ENCODE results near the gene NKX3-2.

The NKX3-2 gene

DNA sequence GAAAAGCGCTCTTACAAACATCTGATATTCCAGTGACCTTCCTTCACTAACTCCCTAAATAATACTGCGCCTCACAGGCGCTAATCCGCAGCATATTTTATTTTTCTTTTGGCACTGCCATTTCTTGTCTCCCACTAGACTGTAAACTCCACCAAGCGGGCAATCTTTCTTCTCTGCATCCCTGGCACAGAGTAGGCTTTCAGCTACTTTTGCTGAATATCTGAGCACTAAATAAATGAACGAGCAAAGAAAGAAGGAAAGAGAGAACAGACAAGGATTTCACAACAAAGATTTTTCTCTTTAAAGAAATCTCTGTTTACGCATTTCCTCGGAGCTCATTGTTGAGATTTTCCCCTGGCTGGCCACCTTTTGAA lies 12.7 kb downstream of the NKX3-2 start:
- no peak for DNase-seq (ENCODE audit: low read depth in 2 of 2)

DNA sequence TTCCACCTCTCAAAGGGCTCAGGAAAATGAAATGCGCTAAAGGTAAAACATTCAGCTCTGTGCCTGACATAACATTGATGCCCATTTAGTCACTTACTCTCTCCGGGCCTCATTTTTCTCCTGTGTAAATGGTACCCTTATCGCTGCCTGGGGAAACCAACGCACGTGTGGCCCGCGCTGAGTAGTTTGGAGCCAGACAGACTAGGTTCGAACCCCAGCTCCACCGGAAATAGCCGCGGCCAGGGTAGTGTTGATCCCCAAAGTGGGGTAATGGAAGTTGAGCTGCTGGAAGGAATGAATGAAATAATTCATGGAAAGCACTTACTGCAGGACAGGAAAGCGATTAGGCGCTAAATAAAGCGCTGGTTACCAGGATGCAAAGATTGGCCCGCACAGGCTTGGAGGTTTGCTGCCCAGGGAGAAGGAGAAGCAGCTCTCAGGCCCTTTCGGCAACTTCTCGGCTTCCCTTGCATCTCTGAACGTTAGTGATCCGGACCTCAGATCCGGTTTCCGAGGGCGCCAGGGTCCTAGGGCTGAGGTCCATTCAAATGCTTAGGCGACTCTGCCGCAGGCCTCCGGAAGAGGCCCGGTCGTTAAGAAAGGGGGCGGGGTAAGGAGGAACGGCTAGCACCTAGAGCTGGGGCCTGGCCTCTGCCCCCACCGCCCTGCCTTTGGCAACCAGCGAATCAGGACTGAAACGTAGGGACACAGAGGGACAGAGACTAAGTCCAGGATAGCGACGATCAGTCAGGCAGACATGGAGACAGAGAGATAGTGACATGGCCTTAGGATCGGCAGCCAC lies 13.3 kb downstream of the NKX3-2 start:
- DNase-seq (ENCODE audit: low read depth in 2 of 2): no peak

DNA sequence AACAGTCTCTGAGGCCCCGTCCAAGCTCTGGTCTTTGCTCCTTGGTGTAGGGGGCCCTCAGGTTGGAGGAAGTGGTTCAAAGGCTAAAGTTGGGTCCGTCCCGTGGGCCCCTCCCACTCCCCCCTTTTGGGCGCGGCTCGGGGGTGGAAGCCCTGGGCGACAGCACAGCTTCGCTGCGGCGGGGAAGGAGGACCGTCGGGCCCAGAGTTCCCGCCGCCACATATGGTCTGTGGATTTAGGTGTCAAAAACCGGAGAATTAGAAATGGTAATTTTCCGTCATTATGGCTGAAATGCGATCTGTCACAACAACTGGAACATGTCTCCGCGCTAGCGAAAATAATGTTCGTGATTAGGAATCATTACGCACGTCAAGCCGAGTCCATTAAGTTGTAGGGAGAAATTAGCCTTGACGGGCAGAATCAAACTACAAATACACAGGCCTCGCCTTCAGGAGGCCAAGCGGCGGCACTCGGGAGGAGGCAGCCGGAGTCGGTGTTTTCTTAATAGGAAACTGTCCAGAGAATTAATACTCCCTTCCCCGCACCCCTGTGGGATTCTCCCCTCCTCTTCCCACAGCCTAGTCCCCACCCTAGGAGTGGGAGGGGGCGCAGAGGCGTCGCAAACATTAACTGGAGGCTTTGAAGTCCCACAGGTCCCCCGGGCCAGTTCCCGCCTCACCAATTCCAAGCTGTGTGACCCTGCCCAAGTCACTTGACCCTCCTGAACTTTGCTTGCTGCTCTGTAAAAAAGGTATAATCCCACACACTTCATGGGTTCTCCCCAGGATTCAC lies 15.0 kb downstream of the NKX3-2 start:
- DNase-seq (ENCODE audit: low read depth in 2 of 2): no peak

GRCh38 chr4:13528821-13529127 lies 15.5 kb downstream of the NKX3-2 start:
- no peak for DNase-seq (ENCODE audit: low read depth in 2 of 2)

DNA sequence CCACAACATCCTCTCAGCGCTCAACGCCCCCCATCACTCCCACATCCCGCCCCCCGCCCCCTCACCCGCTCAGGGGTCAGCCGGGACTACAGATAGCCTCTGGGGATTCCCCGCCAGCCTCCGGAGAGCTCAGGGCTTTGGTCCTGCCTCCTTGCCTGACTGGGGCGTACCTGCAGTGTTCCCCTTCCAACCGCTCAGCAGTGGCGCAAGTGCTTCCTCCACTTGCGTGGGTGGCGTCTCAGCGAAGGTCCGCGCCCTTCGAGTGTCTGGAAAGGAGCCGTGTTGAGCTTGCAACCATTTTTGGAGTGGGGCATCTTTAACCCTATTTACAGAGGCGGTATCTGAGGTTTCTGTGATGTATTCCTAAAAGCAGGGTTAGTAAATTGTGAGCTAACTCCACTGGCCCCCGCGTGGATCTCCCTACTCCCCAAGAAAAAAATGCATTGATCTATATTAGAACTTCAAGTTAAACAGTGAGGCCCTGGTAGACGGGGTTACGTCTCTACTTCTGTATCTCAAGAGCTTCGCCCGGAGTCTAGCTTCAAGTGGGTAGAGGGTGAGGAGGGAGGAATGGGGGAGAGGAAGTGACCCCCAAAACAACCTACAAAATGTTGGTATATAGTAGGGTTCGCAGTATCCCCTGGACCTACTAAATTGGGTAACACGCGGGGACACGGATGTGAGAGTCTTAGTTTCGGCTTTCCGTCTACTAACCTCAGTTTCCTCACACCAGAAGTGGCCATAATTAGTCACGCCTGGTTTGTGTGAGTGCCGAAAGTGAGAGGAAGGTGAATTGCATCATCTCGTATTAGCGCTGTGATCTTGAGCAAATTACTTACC lies 16.1 kb downstream of the NKX3-2 start:
- no peak for DNase-seq (ENCODE audit: low read depth in 2 of 2)

- DNase-seq (ENCODE audit: low read depth in 2 of 2): no peak
These were observed 16.9 kb downstream of the NKX3-2 start for GRCh38 chr4:13527192-13527980.

- no peak for DNase-seq (ENCODE audit: low read depth in 2 of 2)
These were observed 17.6 kb downstream of the NKX3-2 start for GRCh38 chr4:13526658-13527057.

- no peak for DNase-seq (ENCODE audit: low read depth in 2 of 2)
These were observed 18.6 kb downstream of the NKX3-2 start for GRCh38 chr4:13525606-13526281.

DNA sequence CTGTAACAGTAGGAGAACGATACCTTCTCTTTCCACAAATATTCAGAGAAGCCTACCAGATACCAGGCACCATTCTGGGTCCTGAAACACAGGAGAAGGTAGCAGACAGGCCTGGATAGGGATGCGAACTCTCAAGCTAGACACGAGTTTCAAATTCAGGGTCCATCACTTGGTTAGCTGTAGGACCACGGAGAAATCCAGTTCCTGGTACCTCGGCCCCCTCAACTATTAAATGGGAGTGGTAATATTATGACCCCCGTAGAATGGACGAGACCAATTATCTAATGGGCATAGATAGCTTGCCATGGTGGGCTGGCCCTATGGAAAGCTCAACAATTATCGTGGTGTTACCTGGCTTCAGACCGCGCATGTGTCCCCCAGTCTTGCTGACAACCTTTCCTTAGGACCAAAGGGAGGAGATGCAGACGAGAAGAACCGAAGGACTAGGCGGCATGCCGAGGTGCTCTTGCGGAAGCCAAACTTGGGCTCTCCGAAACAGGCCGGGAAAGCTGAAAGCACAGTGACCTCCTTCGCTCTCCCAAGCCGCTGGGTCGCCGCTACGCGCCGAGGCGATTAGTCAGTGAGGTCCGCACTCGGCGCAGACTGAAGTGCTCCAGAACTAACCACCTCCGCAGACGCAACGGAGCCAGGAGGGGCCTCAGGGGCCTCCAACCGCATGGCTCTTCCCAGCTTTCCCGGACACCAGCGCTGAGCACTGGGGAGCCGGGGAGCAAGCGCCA lies 19.6 kb downstream of the NKX3-2 start:
- DNase-seq (ENCODE audit: low read depth in 2 of 2): no peak

GRCh38 chr4:13523591-13524503 lies 20.5 kb downstream of the NKX3-2 start:
- DNase-seq (ENCODE audit: low read depth in 2 of 2): no peak

DNA sequence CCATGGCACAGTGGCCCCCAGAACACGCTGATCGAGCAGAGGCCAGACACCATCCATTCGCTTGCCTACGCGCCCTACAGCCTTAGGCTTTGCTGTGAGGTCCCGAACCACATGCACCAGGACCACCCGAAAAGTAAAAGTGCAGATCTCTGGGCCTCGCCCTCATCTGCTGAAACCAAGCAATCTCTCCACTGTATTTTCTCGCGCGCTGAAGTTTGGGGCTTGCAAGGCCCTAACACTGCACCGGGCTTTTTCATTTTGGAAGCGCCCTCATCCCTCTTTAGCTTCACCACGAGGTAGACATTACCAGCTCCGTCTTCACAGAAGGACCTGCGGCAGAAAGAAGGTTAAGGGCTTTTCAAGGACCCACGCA lies 21.2 kb downstream of the NKX3-2 start:
- no peak for DNase-seq (ENCODE audit: low read depth in 2 of 2)

DNA sequence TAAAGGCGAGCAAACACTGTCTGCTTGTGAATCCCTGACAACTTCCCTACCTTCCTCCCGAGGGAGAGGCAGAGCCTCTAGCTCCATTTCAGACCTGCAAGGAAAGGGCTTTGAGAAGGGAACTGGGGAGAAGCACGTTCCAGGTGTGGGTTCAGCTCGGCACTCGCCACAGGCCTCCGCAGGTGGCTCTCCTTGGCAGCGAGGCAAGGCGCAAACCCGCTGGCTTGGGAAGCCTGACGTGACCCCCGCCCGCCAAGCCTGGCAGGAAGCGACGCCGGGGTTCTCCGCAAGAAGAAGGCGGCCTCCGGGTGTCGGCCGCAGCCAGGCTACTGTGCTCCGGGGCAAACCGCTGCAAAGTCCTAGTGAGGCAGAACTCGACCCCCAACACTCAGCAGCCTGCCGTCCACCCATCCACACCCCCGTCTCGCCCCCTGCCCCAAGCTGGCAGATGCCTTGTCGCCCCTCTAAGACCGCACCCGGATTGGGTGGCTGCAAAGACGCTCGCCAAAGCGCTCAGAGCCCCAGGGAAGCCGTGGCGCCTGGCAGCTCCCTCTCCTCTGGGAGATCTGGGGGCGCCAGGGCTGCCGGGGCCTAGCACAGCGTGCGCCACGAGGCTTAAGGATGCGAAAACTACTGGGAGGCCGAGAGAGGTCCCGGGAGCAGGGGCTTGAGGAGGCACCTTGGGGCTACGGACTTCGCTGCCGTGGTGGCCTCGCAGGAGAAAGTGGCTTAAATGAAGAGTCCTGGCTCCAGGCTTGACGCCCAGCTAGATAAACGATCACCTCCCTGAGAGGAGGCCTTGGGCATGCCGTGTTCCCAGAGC lies 21.8 kb downstream of the NKX3-2 start:
- DNase-seq (ENCODE audit: low read depth in 2 of 2): no peak

DNA sequence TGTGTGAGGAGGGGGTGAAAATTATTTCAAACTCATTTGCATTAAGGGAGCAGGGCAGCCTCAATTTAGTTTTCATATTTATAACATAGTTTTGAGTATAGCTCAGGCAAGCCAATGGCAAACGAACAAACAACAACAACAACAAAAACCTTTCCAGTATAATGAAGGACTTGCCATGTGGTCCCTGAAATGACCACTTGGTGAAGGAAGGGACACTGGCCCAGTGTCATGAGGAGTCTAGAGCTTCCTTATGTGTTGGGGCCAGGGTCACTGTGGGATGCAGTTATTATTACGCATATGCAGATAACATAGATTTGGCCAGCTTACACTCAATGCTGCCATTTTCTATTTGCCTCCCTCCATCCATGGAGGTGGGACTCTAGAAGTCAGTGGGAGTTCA lies 23.3 kb downstream of the NKX3-2 start:
- DNase-seq (ENCODE audit: low read depth in 2 of 2): no peak

DNA sequence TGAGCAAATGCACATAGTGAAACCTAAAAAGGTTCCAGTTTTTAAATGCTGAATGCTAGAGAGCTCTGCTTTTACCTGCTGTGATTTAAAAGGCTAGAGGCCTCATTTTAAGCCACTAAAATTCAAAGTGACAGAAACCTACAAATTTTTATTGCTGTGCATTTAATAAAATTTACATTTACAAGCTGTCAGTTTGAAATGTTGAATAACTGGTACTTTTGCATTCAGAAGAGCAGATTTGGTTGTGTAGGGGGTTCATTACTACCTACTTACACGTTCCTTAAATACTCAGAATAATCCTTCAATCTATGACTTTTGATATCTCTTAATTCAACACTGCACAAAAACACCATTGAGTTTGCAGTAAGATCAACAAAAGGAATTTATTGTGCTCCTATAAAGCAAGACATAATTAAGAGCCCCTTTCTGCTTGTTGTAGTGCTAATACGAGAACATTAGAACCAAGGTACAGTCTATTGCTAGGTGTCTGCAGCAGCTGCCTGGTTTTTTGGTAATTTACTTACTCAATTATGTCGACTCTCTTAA lies 27.9 kb downstream of the NKX3-2 start:
- DNase-seq (ENCODE audit: low read depth in 2 of 2): no peak

DNA sequence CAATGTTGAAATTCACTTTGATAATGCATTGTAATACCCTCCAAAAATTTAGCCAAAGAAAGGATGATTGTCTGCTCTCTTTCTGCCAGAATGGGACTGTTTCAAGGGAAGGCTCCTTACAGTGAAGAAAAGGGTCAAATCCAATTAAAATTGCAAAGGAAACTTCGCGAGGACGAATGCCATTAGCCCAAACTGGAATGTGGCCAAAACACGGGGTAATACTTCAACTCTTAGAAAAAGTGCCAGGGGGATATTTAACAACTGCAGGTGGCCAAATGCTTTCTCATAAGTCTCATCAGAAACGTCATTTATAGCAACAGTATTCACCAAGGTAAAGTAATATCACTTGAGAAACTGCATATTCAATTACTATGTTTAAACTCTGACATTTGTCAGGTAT lies 29.0 kb downstream of the NKX3-2 start:
- DNase-seq (ENCODE audit: low read depth in 2 of 2): no peak

- DNase-seq (ENCODE audit: low read depth in 2 of 2): no peak
These were observed 29.6 kb downstream of the NKX3-2 start for GRCh38 chr4:13514722-13515121.

DNA sequence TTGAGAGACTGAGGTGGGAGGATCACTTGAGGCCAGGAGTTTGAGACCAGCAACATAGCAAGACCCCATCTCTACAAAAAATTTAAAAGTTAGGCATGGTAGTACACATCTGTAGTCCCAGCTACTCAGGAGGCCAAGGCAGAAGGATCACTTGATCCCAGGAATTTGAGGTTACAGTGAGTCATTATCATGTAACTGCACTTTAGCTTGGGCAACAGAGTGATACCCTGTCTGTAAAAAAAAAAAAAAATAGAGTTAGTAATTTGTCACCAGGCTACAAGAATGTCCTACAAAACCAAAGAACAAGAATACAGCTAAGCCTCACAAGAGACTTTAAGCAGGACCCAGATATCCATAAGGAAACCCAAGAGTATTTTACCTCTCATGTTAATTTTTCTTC lies 33.2 kb downstream of the NKX3-2 start:
- no peak for DNase-seq (ENCODE audit: low read depth in 2 of 2)

DNA sequence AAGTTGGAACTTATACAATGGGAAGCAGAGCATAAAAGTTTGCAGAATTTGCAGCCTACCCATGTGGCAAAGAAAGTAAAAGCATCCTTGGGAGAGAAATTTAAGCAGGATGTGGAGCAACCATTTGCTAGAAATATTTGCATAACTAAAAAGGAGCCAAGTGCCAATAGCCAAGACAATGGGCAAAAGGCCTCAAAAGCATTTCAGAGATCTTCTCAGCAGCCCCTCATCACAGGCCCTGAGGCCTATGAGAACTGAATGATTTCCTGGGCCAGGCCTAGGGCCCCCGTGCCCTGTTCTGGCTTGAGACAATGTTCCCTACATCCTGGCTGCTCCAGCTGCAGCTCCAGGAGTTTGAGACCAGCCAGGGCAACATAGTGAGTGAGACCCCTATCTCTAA lies 34.9 kb downstream of the NKX3-2 start:
- no peak for DNase-seq (ENCODE audit: low read depth in 2 of 2)

Measured in stimulated activated CD4-positive, alpha-beta T cell treated with anti-CD3 and anti-CD28 coated beads, Interleukin-1b, Interleukin-23, amount 100 ng/mL, for 1 hour (primary cell).